ENCODE data around the gene SS18L1.

- TF ChIP-seq, protein P1, sequence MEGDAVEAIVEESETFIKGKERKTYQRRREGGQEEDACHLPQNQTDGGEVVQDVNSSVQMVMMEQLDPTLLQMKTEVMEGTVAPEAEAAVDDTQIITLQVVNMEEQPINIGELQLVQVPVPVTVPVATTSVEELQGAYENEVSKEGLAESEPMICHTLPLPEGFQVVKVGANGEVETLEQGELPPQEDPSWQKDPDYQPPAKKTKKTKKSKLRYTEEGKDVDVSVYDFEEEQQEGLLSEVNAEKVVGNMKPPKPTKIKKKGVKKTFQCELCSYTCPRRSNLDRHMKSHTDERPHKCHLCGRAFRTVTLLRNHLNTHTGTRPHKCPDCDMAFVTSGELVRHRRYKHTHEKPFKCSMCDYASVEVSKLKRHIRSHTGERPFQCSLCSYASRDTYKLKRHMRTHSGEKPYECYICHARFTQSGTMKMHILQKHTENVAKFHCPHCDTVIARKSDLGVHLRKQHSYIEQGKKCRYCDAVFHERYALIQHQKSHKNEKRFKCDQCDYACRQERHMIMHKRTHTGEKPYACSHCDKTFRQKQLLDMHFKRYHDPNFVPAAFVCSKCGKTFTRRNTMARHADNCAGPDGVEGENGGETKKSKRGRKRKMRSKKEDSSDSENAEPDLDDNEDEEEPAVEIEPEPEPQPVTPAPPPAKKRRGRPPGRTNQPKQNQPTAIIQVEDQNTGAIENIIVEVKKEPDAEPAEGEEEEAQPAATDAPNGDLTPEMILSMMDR (conservative IDR thresholded peaks at IDR 0.05 in 1 of 2, IDR thresholded peaks at IDR 0.05 in 1 of 2; ENCODE audit: low read depth in 1 of 2, low read length in 2 of 2): no peak
- TF ChIP-seq EZH2 (IDR thresholded peaks at IDR 0.05; ENCODE audit: low read length, missing control alignments): no peak
Measured at GRCh38 chr20:62192635-62193034, 49.1 kb downstream of the SS18L1 start.

All from fibroblast of lung (primary cell).